CD4-positive, alpha-beta T cell treated with Interferon alpha-2 for 1 hour (primary cell): ENCODE measurements around the gene LRRC23.
"Not testable (repeated sequence)": the region's sequence is repeated elsewhere in the genome, so short reads cannot be mapped to it uniquely, and the experiment has no call there.

Experiments
- DNase-seq, 2 donors: peaks; one replicate each; pipeline ENCODE4 v3.0.0-alpha.2; 2020 to 2022

LRRC23 gene, protein sequence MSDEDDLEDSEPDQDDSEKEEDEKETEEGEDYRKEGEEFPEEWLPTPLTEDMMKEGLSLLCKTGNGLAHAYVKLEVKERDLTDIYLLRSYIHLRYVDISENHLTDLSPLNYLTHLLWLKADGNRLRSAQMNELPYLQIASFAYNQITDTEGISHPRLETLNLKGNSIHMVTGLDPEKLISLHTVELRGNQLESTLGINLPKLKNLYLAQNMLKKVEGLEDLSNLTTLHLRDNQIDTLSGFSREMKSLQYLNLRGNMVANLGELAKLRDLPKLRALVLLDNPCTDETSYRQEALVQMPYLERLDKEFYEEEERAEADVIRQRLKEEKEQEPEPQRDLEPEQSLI

DNA sequence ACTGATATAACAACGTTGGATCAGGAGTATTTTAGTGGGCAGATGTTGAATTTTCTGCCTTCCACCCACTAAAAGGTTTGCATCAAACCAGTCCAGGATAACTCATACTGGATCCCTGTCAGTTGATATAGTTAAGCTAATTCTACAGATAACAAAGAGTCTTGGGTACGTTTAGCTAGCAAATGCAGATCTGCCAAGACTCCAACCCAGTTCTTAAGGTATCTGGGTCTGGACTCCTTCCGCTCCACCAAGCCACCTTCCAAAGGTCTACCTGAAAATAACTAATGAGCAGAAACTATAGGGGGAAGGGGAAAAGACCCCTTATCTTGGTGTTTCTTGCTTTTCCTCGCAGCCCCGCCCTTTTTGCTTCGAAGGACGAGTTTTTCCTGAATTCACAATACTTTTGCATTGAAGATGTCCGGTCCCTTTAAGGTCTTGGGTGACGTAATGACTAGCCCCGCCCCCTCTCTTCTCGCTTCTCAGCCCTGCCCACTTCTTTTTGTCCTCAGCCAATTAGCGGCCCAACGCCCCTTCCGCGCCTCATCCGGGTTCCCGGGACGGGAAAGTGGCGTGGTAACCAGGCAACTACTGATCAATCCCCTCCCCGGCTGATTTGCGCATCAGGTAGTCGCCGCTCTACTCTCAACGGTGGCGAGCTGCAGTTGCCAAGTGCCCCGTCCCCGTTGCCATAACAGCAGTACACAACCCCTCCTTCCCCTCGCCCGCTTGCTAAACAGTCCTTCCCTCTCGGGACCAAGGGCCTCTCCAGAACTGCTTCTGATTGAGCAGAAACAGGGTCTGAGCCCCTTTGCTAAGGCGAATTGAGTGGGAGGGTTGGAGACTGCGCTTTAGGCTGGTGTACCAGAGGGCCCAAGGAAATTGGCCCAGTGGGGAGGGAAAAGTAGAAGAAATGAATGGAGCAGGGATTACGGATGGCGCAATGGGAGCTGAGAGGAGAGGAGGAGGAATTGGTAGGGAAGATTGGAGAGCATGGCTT, at the start of gene LRRC23:
Gene LRRC23, plus strand, starts transcription at position 543 of the 997 bp plus-strand sequence. CDS start 812 bp downstream, outside the sequence.
- DNase-seq, result peak; percentile 99

DNA sequence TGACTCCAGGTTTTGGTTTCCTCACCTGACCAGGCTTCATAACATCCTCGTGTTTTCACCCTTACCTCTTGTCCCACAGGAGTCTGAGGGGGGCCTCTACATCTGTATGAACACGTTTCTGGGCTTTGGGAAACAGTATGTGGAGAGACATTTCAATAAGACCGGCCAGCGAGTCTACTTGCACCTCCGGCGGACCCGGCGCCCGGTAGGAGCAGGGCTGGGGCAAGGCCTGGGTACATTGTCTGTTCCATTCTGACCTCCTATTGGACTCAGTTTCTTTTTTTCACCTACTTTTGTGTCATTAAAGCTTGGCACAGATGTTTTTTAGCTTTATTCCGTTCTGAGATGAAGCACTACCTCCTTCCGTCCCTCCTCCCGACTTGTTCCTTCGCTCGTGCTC, 49.3 kb upstream of the LRRC23 start:
- DNase-seq, result no peak

DNA sequence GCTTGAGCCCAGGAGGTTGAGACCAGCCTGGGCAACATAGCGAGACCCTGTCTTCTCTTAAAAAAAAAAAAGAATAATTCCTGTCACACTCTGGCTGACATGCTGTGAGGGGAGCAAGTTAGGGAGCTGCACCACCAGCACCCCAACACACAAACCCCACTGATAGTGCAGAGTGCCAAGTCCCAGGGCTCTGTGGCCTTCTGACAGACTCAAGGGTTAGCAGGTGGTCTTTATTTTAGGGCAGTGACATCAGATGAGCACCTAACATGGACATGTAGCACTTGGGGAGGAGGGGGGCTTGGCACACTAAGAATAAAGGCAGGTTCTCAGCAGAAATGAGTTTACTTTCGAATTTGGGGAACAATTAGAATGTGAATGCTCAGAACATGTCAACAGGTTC, 45.8 kb upstream of the LRRC23 start:
- DNase-seq, result no peak

DNA sequence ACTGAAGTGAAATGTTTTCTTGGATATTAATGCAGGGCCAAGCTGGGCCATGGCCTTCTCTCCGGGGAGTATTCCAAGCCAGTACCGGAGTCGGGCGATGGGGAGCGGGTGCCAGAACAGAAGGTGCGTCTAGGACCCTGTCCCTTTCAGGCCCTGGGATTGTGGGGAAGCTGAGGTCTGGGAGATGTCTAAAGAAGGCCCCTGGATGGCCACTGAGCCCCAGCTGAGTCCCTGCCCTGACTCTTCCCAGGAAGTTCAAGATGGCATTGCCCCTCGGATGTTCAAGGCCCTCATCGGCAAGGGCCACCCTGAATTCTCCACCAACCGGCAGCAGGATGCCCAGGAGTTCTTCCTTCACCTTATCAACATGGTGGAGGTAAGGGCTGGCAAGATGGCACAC, 44.5 kb upstream of the LRRC23 start:
- DNase-seq, result no peak

DNA sequence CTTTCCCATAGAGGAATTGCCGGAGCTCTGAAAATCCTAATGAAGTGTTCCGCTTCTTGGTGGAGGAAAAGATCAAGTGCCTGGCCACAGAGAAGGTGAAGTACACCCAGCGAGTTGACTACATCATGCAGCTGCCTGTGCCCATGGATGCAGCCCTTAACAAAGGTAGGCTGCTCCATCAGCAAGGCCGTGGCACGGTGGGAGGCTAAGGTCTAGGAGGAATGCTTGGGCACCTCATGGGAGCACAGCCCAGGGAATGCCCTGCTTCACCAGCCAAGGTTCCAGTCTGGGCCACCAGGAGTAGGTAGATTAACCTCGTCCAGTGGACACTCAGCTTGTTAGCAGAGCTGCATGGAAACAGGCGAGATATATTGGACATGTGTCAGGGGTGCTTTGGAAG, 43.7 kb upstream of the LRRC23 start:
- DNase-seq, result no peak

DNA sequence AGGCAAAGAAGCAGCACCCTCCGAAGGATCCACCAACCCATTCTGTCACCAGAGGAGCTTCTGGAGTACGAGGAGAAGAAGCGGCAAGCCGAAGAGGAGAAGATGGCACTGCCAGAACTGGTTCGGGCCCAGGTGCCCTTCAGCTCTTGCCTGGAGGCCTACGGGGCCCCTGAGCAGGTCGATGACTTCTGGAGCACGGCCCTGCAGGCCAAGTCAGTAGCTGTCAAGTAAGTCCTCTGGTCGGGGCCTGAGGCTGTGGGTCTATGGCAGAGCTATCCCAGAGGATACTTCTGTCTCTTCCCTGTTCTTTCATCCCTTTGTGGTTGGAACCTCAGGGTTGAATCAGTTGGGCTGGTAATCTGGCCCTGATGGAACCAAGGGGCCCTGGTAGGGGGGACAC, 43.2 kb upstream of the LRRC23 start:
- no peak for DNase-seq

DNA sequence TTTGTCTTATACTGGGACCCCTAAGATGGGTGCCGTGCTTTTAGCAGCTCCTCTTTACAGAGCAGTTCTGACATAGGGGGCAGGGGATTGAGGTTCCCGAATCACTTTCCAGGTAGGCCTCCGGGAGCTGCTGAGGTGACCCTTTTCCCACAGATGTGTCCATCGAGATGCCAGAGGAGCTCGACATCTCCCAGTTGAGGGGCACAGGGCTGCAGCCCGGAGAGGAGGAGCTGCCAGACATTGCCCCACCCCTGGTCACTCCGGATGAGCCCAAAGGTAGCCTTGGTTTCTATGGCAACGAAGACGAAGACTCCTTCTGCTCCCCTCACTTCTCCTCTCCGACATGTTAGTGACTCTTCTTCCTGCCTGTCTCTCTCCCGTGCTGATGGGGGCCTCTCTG, 41.6 kb upstream of the LRRC23 start:
- DNase-seq, result no peak

DNA sequence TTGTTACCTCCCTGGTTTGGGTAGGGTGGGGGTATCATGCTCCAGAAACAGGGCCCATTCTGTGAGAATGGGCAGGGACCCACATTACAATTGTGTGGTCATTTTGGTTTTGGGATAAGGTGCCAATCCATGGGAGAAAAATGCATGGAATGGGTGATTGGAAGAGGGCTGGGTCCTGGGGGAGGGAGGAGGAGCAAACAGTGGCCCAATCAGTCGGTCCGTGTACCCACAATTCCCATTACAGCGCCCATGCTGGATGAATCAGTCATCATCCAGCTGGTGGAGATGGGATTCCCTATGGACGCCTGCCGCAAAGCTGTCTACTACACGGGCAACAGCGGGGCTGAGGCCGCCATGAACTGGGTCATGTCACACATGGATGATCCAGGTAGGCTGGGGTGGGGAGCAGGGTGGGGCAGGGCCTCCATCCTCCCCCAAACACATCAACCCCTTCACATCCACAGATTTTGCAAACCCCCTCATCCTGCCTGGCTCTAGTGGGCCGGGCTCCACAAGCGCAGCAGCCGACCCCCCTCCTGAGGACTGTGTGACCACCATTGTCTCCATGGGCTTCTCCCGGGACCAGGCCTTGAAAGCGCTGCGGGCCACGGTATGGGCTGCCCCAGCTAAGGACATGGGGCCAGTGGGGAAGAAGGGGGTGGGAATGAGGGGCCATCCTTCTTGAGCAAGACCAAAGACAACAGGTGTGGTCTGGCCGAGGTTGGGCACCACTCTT, 40.9 kb upstream of the LRRC23 start:
- no peak for DNase-seq

DNA sequence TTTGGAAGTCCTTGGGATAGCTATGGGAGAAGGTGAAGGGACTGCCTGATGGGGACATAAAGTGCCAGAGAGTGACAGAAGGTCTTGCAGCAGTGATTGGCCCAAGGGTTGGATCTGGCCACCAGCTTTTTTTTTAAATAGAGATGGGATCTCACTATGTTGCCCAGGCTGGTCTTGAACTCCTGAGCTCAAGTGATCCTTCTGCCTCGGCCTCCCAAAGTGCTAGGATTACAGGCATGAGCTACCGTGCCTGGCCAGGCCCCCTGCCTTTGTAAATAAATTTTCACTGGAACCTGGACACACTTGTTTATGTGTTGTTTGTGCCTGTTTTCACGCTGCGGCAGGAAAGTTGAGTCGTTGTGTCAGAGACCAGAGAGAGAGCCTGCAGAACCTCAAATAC, 39.3 kb upstream of the LRRC23 start:
- not testable (repeated sequence) for DNase-seq

DNA sequence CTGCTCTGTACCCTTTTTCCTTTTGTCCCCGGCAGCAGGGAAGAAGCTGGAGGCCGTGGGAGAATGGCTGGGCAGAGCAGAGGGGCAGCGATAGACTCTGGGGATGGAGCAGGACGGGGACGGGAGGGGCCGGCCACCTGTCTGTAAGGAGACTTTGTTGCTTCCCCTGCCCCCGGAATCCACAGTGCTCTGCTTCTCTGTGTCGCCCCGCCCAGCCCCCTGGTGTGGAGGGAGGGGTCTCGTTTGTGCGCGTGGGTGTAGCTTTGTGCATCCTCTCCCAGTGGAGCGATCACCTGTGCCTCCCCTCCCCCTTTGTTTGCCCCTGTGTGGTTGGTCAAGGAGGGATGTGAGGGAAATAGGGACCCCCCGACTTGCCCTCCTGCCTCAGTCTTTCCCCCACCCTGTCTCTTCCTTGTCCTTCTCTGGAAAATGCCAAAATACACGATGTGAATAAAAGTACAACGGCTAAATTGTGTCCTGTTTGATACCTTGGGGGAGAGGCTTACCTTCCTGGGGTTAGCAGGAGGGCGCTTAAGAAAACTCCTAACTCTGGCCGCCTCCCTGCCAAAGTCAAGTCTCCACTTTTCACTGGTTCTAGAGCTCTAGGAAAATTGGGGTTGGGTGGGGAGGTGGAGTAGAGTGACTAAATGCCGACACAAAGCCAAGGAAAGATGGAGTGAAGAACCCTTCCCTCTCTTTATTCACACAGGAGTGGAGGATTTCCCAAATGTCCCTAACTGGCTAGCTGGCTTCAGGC, 38.3 kb upstream of the LRRC23 start:
- DNase-seq, result no peak

DNA sequence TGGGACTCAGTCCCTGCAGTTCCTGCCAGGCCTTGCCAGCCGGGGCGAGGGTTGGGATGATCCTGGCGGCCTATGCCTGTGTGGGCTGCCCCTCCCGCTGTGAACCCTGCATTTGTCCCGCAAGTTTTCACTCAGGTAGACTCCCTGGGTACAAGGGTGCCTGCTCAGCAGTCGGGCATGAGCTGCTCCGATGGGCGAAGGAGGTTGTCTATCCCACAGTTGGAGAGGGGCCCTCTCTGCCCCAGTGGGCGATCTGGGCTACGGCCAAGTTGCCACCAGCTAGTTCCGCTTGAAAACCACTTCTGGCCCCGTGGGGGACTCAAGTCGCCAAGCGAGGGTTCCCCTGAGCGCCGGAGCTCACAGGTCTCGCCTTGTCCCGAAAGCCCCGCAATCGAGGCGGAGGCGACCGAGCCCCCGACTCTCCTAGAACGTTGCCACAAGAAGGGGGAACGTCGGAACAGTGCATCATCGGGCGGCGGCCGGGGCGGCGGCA, 37.7 kb upstream of the LRRC23 start:
- DNase-seq, result no peak

DNA sequence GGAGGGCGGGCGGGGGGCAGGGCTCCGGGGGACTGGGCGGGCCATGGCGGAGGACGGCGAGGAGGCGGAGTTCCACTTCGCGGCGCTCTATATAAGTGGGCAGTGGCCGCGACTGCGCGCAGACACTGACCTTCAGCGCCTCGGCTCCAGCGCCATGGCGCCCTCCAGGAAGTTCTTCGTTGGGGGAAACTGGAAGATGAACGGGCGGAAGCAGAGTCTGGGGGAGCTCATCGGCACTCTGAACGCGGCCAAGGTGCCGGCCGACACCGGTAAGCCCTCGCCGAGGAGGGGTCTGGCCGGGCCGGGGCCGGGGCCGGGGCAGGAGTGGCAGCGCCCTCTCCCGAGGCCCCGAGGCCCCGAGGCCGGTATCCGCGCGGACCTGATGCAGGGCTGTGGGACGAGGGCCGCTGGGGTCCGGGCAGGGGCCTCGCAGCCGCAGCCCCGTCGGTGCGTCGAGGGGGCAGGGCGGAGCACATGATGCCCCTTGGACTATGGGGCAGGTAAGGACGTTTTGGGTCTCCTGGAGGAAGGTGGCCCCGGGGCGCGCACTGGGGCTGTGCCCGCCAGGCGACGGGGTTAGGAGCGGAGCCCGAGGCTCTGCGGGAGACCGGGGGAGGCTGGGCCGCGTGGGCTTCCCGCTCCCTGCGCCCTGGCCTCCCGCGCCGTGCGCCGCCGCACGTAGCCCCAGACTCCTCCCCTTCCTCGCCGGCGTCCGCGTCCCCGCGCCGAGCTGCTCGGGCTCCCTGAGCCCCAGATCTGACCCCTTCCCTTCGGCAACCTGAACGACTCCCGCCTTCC, 37.0 kb upstream of the LRRC23 start, which contains the start of gene TPI1:
Gene TPI1, plus strand, starts transcription at position 119 of the 798 bp plus-strand sequence. Its CDS starts 36 bp downstream, at position 155.
- DNase-seq, result peak; percentile 82 to 89

DNA sequence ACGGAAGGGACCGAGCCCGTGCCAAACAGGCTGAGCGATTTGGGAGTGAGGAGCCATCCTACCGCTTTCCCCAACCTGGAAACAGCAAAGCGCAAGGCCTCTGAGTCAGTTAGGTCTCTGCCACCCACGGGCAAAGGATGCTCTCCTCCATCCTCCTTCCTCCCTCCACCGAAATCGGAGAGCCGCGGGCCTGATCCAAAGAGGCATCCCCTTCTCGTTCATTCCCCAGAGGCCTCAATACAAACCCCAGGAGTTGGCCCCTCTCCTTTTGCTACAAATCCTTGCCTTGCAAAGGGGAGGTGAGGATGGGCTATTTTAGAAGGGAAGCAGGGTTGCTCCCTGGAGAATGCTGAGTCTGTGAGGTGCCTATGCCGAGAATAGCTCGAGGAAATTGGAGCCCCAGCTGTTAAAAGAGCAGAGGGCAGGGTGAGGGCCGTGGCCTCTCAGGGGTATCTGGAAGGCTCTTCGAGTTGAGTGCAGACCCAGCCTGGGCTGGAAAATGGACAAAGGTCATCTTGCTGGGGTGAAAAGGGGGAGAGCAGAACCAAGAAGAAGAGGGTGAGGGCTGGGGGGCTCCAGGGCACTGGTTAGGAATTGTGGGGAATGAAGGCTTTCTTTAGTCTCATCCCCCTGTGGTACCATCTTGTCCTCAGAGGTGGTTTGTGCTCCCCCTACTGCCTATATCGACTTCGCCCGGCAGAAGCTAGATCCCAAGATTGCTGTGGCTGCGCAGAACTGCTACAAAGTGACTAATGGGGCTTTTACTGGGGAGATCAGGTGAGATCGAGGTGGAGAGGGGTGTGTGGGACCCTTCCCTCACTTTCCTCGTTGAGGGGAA, 36.2 kb upstream of the LRRC23 start:
- DNase-seq, result no peak

DNA sequence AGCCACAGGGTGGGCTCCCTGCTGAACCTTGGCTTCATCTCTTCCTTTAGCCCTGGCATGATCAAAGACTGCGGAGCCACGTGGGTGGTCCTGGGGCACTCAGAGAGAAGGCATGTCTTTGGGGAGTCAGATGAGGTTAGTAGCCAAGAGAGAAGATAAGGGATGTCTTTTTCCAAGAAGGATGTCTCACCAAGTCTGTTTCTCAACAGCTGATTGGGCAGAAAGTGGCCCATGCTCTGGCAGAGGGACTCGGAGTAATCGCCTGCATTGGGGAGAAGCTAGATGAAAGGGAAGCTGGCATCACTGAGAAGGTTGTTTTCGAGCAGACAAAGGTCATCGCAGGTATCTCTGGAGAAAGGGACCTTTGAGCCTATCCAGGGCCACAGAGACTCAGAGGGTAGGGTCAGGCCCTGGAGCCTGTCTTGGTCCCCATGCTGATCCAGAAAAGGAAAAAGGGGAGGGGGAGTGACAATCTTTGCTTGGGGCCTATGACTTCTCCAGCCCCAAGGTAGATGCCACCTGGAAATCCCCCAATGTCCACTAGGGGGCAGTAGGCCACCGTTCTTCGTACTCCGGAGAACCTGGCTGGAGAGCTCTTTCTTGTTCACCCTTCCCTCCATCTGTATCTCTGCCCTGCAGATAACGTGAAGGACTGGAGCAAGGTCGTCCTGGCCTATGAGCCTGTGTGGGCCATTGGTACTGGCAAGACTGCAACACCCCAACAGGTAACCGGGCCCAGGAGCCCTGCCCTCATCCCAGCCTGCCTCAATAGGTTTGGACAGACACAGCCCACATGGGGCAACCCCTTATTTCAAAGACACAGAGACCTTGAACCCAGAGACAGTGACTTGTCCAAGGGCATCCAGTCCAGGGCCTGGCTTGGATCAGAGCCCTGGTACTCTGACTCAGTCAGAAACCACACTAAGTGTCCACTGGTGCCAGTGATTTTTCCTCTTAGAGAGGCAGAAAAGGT, 35.3 kb upstream of the LRRC23 start:
- peak; percentile 81 to 90 for DNase-seq

DNA sequence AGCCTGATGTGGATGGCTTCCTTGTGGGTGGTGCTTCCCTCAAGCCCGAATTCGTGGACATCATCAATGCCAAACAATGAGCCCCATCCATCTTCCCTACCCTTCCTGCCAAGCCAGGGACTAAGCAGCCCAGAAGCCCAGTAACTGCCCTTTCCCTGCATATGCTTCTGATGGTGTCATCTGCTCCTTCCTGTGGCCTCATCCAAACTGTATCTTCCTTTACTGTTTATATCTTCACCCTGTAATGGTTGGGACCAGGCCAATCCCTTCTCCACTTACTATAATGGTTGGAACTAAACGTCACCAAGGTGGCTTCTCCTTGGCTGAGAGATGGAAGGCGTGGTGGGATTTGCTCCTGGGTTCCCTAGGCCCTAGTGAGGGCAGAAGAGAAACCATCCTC, 34.3 kb upstream of the LRRC23 start:
- not testable (repeated sequence) for DNase-seq

DNA sequence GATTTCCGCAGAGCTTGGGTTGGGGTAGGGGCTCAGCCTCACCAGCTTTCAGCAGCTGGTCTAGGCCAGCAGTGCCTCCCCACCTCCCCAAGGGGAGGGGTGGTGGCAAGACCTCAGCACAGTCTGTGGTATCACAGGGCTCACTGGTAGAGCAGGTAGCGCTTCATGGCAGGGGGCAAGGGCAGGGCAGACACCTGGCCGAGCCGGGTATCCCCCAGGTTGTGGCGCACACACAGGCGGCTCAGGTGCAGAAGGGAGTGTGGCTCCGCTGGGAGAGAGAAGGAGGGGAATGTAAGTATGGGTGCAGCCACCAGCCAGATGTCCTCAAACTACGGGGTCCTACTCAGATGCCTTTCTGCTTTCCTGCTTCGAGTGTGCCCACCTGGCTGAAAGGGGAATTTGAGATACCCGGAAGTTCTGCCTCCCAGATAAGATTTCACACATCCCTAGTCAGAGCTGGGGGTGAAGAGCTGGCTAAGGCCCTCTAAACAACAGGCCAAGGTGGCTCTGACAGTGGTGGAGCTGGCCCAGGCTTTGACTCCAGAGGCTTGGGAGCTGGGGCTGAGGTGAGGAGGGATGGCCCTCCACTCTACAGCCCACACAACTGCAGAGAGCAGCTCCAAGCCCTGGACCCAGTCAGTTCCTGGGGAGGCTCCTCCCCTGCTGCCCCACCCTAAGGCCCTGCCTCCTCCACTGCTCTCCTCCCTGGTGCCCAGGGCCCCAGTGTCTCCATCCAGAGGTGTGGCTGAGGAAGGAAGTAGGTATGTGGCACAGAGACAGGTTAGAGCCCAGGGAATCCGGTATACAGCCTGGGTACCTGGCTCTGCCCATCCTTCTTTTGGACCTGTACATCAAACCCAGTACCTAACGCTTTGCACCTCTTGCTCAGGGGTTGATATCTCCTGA, 33.3 kb upstream of the LRRC23 start:
- peak in 1 of 2 donors; percentile 46 for DNase-seq
